GM04504 (cell line): ENCODE data around the gene ASIC4.

Experiments used
- DNase-seq: peaks from one replicate; pipeline ENCODE4 v3.0.0-alpha.2; 2012; ENCODE audit warnings: low read depth

ASIC4 gene

DNA sequence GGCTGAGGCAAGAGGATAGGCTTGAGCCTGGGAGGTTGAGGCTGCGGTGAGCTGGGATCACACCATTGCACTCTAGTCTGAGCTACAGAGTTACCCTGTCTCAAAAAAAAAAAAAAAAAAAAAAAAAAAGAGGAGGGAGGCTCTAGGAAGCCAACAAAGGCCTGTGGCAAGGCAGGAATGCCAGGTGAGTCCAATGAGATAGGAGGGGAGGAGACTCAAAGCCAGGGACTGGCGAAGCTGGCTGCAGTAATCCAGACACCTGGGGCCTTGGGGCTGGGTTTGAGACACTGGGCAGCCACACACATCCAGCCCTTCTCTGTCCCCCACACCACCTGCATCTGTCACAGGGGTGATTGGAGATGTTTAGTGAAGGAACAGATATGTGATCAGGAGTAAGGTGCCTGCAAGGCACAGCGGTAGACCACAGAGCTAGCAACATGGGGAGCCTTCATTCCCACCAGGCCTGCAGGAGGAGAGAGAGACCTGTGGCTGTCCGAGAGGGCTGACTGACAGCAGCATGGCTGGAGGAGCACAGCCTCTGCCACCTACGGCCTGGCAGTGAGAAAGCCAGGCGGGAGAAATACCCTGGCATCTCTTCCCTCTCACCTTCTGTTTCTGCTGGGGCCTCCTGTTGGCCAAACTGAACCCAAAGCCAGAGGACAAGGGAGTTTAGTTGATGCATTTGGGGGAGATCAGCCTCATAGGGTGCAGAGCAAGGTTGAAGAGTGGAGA is 19.8 kb downstream of the ASIC4 start:
- no peak for DNase-seq

- DNase-seq = no peak
Measured at GRCh38 chr2:219536425-219536824, 22.1 kb downstream of the ASIC4 start.

GRCh38 chr2:219536967-219537366 is 22.7 kb downstream of the ASIC4 start:
- DNase-seq = no peak

GRCh38 chr2:219537657-219538488 is 23.6 kb downstream of the ASIC4 start:
- DNase-seq = no peak

DNA sequence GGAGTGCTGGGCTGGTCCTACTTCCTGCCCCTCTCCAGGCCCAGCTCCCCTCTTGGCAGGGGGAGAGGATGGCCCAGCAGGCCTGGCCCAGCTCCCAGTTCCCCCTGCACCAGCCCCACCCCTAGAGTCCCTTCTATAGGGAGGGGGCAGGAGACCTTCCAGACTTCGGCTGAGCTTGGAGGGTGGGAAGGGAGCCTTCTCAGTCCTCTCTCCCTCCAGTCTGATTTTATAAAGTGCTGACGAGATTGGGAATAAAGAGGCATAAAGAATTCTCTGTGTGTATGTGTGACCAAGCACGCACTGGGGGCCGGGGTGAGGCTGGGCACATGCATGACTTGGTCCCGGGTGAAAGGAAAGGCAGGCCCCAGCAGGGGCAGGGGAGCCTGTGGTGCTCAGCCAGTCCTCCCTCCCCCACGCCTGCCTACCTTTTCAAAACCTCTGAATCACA is 24.2 kb downstream of the ASIC4 start:
- DNase-seq = no peak

DNA sequence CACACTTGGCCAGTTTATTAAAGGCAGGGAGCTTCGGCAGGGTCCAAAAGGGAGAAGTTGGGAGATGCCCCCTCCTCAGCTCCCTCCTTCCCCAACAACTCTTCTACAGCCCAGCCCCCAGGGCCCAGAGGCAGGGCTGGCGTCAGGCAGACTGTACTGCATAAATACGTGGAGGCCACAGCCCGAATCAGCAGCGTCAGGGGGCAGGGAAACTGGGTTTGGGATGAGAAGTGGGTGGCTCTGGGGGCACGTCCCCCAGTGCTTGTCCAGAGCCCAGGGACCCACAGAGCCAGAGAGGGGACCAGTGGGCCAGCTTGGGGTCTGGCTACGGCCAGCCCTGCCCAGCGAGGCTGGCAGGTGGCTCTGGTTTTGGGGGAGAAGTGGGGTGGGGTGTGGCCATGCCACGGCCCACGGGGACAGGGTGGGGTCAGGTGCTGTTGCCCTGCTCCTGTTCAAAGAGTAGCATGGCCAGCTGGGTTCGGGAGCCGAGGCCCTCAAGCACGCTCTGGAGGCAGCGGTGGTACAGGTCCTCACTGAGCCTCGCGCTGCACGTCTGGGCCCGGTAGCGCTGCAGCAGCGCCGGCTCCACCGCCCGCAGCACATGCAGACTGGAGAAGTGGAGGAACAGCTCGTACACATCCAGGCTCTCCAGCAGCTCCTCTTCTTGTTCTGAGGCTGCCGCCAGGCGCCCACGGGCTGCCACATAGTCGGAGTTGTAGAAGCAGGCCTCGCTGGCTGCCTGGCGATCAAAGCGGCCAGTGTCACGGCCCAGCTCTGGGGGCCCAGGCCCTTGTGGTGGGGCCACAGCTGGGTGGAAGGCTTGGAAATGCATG is 24.9 kb downstream of the ASIC4 start:
- no peak for DNase-seq

DNA sequence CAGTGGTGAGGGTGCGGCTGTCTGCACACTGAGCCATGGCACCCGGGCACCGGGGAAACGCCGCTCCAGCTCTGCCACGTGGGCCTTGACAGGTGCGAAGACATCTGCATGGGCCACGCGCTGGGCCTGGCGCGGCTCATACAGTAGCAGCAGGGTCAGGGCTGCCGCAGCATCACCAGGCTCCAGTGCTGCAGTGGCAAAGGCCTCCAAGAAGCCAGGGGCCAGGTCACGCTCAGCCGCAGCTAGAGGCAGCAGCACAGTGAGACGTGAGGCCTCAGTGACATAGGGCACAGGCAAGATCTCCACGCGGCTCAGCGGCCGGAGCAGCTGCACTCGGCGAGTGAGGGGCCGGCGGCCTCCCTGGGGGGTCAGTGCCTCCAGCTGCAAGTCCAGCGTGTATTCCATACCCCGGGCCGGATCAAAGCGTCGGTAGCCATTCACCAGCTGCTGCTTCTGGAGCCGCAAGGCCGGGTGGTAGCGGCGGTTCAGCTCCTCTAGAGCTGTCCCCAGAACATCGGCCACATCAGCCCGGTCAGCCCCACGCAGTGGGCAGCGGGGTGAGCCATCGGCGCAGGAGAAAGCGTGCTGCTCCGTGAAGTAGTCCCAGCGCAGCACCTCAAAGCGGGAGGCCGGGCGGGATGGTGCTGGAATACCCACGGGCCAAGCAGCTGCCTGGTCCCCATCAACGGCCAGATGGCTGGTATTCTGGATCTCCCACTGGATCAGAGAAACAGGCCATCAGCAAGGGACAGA is 25.8 kb downstream of the ASIC4 start:
- no peak for DNase-seq

- no peak for DNase-seq
Measured at GRCh38 chr2:219540784-219541504, 26.7 kb downstream of the ASIC4 start.

- DNase-seq = no peak
Measured at GRCh38 chr2:219541611-219542180, 27.4 kb downstream of the ASIC4 start.

DNA sequence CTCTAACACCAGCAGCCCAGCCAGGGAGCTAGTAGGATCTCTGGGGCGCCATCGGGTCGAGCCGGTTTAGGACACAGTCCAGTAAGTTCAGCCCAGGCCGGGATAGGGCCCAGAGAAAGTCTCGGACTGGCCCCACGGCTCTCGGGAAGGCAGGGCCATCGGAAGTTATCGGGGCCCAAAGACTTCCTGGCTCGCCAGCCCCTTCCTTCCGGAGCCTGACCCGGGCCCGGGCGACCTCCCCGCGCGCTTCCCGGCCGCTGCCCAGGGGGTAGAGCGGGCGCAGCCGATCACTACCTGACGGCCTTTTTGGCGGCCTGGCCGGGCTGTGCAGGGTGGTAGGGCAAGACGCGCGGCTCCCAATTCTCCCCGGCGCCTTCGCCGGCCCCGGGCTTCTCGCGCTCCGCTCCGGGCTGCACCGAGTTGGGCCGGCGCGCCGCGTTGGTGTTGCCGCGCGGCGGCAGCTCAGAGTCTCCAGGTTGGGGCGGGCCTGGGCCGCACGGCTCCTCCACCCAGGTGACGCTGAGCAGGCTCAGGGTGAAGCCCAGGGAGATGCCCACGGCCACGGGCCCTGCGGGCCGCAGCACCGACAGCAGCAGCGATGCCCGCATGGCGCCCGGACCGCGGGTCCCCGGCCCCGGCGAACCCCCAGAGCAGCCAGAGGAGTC is 28.8 kb downstream of the ASIC4 start:
- peak; percentile 13 for DNase-seq

GRCh38 chr2:219543596-219544358 is 29.5 kb downstream of the ASIC4 start, which contains the start of the genes CHPF and TMEM198:
CHPF (minus strand) TSS chr2:219543809; CDS start chr2:219543538, 271 bp downstream.
TMEM198 (plus strand) TSS chr2:219544028; CDS start chr2:219544728, 700 bp downstream.
- peak; percentile 98 for DNase-seq

DNA sequence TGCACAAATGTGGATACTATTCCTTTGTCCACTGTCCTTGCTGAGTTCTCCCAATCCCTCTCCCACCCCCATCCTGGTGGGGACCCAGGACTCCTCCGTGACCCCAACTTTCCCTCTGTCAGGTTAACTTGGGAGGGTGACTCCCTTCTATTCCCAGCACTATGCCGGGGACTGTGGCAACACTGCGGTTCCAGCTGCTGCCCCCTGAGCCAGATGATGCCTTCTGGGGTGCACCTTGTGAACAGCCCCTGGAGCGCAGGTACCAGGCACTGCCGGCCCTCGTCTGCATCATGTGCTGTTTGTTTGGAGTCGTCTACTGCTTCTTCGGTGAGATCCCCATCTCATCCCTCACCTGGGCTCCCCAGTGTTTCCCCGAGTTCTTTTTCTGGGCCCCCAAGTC is 30.3 kb downstream of the ASIC4 start:
- DNase-seq = no peak

DNA sequence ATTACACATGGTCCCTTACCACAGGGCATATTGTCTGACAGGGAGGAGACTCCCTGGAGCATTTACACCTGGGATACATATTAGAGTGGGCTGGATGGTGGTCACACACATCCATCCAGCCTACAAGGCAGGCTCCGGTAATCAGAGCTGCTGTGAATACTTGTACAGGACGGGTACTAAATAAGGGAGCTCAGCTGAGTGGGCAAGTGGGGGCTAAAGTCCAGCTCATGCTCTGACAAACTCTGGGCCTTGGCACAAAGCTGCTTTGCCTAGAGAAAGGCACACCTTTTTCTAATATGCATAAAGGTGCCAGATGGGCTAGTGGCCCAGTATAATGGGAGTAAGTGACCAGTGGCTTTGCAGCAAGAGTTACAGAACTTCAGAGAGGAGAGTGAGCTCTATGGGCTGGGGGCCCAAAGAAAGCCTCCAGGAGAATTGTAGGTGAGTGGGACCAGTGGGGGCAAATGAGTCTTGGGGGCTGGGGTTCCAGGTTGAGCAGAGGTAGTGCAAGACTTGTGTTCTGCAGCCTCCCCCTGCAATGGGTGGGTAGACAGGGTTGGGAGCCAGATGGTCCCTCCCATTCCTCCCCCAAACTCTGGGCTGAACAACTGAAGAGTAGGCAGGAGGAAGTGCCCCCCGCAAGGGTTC is 31.1 kb downstream of the ASIC4 start:
- no peak for DNase-seq

DNA sequence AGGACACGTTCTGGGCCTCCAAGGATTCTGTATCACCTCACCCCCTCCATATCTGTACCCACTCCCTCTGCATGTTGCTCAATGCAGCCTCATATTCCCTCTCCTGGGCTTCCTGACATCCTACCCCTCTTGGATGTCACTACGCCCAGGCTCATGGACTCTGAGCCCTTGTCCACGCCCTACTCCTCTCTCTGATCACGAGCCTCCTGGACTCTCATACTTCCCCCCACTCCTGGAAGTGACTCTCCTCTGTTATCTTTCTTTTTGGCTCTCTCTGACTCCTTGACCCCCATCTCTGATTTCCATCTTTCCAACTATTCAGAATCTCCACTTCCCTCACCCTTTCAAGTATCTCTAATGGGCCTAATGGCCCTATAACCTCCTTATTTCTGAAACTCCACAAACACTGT is 31.7 kb downstream of the ASIC4 start:
- DNase-seq = no peak

DNA sequence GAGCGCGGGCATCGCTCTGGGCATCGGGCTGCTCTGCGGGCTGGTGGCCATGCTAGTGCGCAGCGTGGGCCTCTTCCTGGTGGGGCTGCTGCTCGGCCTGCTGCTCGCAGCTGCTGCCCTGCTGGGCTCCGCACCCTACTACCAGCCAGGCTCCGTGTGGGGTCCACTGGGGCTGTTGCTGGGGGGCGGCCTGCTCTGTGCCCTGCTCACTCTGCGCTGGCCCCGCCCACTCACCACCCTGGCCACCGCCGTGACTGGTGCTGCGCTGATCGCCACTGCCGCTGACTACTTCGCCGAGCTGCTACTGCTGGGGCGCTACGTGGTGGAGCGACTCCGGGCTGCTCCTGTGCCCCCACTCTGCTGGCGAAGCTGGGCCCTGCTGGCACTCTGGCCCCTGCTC is 33.3 kb downstream of the ASIC4 start:
- no peak for DNase-seq

DNA sequence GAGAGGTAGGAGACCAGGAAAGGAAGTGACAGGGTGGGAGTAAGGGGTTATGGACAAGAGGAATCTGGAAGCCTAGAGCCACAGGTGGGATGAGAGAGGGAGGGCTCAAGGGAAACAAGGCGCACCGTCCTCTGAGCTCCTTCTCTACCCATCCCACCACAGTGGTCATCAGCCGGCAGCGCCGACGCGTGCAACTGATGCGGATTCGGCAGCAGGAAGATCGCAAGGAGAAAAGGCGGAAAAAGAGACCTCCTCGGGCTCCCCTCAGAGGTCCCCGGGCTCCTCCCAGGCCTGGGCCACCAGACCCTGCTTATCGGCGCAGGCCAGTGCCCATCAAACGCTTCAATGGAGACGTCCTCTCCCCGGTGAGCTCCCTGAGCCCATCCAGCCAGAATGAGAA is 34.7 kb downstream of the ASIC4 start:
- no peak for DNase-seq

- no peak for DNase-seq
Measured at GRCh38 chr2:219549619-219550018, 35.3 kb downstream of the ASIC4 start.
